ENCODE data around the gene TUBB4B.

The TUBB4B gene

DNA sequence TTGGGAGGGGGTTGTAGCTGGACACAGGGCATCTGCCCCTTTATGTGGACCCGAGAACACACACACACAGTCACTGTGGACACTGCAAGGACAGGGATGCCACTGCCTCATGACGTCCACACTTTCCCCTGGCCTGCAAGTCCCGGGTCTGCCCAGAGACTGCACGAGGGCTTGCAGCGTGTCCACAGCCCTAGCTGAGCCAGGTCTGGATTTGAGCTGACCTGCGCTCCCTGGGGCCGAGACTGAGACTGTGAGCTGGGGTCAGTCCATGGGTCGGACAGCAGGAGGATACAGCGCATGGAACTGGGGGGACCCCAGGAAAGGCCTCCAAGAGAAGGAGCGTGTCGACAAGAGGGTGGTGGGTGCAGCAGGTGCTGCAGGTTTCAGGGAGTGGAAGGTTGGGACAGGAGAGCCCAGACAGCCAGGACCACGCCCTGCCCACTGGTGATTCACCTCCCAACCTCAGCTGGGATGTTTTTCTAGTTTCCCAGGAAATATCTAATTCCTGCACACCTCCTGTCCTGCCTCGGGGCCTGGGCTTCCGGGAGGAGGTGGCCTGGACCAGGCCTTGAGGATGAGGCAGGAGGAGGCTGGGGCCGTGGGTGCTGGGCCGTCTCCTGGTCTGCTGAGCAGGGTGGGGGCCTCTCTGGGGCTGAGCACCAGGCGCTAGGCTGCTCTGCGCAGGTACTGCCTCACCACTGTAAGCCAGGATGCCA, 14.6 kb upstream of the TUBB4B start:
- DNase-seq (ENCODE audit: low spot score) = no peak

GRCh38 chr9:137227054-137227852, 13.8 kb upstream of the TUBB4B start, which contains the start of gene RNF224:
RNF224 (plus strand) TSS chr9:137227502; CDS start chr9:137228336, 834 bp downstream.
- DNase-seq (ENCODE audit: low spot score) = peak; percentile 87

DNA sequence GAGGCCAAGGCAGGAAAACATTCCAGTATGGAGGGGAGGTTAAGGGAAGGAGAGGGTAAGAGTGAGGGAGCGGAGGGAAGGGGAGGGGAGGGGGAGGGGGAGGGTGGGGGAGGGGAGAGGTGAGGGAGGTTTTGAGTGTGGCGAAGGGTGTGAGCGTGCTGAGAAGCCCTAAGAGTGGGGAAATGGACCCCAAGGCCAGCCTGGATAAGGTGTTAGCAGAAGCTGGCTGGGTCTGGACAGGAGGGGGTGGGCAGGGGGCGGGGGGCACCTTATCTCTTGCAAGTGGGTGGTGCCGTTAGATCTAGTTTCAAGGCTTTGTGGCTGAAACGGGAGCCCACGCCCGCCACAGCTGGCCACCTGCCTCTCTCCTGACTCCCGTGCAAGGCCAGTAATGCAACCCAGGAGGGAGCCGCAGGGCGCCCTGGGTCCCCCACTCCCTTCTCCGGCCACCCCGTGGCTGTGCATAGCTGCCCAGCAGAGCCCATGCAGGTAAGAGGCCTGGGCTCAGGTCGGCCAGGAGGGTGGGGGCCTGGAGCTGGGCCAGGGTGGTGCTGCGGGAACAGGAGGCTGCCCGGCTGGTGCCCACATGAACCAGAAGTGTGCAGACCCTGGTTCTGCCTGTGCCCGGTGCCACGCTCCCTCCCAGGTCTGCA, 13.1 kb upstream of the TUBB4B start:
- no peak for DNase-seq (ENCODE audit: low spot score)

- DNase-seq (ENCODE audit: low spot score) = no peak
These were observed 12.6 kb upstream of the TUBB4B start for GRCh38 chr9:137228506-137228967.

DNA sequence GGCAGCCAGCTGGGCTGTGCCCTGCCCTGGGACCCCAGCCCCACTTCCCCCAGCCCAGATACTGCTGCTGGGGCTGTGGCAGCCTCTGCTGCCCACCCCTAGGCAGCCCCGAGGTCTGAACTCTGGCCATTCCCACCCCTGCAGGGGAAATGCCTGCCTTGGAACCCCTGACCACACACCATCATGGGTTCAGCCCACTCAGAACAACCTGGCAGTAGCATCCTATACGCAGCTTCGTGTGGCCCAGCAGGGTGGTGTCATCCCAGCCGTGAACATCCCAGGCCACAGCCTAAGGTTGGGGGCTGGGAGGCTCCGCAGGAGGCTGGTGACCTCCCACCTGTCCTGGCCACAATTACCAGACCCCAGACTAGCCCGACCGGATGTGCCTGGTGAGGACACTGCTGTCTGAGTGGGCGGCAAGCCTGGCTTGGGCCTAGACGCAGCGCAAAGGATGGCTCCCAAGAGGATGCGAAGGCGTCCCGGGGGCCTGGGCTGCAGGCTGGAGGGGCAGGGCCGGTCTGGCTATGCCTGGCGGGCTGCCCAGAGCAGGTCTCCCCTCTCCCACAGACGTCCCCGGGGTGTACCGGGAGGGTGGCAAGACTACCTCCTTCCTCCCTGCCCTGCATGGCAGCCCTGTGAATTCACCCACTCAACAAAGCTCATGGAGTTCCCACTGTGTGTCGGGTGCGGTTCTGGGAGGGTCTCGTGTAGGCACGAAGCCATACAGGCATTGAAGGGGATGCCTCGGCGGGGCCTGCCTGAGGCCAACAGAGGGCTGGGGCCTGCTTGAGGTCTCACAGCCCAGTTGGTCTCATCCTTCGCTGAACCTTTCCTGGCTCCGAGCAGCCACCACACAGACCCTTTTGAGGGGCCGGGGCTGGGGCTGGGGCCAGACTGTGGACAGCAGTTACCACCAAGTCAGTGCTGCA, 11.9 kb upstream of the TUBB4B start:
- DNase-seq (ENCODE audit: low spot score) = no peak

GRCh38 chr9:137229903-137230704, 11.0 kb upstream of the TUBB4B start:
- no peak for DNase-seq (ENCODE audit: low spot score)

DNA sequence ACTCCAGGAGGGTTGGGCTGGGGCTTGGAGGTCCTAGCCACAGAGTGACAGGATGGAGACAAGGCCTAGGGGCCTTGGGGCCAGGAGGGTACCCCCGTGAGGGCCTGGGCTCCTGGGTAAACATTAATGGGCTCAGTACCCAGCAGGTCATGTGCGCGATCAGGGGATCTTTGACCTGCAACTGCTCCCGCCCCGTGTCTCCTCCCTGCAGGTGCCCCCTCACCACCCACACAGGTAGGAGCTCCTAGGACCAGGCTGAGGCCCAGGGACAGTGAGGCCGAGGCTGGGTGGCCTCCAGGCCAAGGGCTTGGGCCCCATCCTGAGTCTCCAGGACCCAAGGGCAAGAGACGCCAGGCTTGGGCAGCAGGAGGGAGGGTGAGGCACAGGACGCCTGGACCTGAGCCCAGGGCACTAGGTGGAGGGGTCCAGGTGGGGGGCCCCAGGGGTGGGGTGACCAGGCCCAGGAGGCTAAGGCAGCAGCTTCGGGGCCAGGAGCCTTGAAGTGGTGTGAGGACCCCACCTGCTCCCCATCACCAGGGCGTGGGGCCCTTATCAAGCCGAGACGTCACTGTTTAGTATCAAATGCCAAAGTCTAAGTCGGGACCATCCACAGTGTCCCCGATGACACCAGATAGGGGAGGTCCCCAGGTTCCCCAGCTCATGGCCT, 10.2 kb upstream of the TUBB4B start, which contains the start of gene SLC34A3:
SLC34A3 (plus strand) TSS at position 197 of the 667 bp plus-strand sequence. CDS start 802 bp downstream, outside the sequence.
- no peak for DNase-seq (ENCODE audit: low spot score)

DNA sequence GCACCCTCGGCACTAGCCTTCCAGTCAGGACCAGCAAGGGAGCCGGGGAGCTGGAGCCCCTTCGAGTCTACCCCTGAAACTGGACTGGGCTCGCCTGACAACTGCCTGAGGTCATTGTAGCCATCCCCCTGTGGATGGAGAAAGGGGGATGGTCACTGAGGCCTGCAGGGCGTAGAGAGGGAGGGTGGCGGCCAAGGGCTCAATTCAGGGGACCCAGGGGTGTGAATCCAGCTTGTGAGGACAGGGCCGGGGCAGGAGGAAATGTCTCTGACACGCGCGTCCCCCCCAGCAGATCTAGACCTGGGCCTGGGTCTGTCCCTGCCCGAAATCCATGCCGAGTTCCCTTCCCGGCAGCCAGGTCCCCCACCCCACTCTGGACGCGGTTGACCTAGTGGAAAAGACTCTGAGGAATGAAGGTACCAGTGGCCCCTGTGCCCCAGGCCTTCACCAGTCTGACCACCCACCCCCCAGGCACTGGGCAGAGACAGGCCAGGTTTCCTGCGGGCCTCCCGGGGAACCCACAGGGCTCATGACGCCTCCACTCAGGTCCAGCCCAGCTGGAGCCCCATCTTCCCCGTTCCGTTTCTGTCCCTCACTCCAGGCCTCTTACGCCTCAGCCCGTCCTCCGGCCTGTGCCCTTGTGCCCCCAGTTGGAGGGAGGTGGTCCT, 9.6 kb upstream of the TUBB4B start:
- no peak for DNase-seq (ENCODE audit: low spot score)

DNA sequence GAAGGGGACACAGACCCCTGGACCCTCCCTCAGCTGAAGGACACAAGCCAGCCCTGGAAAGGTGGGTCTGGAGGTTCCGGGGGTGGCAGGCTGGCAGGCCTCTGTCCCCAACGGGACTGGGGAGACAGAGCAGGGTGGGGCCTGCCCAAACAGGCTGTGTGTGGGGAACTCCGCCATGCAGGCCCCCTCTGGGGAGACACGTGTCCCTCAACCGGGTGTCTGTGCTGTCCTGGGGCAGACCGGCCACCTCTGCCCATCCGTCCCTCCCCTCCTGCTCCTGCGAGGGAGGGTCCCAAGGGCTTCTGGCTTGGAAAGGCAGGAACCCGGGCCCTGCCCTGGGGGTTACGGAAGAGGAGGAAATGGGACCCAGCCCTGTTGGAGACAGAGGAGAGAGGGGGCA, 9.0 kb upstream of the TUBB4B start:
- DNase-seq (ENCODE audit: low spot score) = no peak

DNA sequence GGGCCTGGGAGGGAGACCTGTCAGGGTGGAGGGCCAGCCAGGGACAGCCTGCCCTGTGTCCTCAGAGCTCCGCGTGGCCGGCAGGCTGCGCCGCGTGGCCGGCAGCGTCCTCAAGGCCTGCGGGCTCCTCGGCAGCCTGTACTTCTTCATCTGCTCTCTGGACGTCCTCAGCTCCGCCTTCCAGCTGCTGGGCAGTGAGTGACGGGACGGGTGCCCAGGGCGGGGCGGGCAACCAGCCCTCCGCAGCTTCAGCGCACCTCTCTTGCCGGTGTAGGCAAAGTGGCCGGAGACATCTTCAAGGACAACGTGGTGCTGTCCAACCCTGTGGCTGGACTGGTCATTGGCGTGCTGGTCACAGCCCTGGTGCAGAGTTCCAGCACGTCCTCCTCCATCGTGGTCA, 8.6 kb upstream of the TUBB4B start:
- no peak for DNase-seq (ENCODE audit: low spot score)

- DNase-seq (ENCODE audit: low spot score) = no peak
These were observed 7.7 kb upstream of the TUBB4B start for GRCh38 chr9:137233143-137233980.

- no peak for DNase-seq (ENCODE audit: low spot score)
These were observed 6.9 kb upstream of the TUBB4B start for GRCh38 chr9:137234055-137234697.

DNA sequence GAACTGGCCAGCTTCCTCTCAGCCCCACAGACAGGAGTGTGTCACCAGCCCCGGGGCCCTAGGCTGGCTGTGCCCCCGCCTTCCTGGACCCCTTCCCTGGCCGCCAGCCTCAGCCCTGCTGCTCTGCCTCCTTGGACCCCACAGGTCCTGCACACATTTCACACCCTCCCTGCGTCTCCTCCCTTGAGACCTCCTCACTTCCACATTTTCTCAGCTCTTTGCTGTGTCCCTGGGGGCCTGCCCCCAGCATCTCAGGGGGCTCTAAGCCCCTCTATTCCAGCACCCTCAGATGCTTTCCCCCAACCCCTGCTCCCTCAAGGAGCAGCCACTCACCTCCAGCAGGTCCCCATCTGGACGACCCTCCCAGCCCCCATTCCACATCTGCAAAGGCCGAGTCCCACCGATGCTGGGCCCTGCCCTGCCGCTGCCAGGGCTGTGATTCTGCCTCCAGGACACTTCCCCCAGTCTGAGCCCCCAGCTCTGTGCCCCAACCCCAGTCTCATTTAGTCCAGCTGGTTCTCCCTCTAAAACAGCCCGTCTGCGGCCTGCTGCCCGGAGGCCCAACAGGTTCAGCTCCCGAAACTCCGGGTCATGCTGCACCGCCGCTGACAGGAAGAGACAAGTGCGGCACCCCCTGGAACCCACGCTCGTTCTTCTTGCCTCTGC, 6.2 kb upstream of the TUBB4B start:
- no peak for DNase-seq (ENCODE audit: low spot score)

- DNase-seq (ENCODE audit: low spot score) = no peak
These were observed 5.5 kb upstream of the TUBB4B start for GRCh38 chr9:137235424-137236237.

DNA sequence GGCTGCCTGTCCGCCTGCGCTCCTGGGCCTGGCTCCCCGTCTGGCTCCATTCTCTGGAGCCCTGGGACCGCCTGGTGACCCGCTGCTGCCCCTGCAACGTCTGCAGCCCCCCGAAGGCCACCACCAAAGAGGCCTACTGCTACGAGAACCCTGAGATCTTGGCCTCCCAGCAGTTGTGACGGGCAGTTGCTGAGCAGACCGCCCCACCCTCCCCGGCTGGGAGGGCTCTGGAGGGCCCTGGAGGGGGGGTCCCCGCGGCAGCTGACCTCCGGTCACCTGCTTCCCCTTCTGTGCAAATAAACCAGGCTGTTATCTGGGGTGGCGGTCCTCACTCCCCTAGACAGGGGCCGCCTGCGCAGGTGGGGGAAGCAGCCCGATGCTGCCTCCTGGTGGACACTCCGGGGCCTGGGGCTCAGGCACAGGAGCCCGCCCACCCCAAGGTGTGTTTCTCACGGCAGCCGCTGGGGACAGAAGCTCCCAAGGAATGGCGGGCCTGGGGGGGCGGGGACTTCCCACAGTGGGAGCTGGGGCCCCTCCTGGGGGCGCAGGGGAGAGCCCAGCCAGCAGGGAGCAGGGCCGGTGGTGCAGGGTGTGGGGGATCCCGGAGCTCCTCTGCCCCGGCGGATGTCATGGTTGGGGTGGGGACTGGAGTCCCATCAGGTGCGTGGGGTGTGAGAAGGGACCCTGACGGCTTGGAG, 4.7 kb upstream of the TUBB4B start:
- peak; percentile 93 for DNase-seq (ENCODE audit: low spot score)

GRCh38 chr9:137236936-137237421, 4.1 kb upstream of the TUBB4B start:
- DNase-seq (ENCODE audit: low spot score) = no peak

All from D341Med (cell line).